Measurements from ENCODE around the gene PTCH1. TPM values are rescaled to one million over a fixed set of nuclear protein-coding genes. Genes with fewer than 3 reads are reported as not detected.
A peak's percentile ranks its signal among the peaks of the same experiment; 100 is the strongest.

PTCH1 gene
- total RNA-seq, 2 donors from 2014 or later: 8.3 to 47.5 TPM

DNA sequence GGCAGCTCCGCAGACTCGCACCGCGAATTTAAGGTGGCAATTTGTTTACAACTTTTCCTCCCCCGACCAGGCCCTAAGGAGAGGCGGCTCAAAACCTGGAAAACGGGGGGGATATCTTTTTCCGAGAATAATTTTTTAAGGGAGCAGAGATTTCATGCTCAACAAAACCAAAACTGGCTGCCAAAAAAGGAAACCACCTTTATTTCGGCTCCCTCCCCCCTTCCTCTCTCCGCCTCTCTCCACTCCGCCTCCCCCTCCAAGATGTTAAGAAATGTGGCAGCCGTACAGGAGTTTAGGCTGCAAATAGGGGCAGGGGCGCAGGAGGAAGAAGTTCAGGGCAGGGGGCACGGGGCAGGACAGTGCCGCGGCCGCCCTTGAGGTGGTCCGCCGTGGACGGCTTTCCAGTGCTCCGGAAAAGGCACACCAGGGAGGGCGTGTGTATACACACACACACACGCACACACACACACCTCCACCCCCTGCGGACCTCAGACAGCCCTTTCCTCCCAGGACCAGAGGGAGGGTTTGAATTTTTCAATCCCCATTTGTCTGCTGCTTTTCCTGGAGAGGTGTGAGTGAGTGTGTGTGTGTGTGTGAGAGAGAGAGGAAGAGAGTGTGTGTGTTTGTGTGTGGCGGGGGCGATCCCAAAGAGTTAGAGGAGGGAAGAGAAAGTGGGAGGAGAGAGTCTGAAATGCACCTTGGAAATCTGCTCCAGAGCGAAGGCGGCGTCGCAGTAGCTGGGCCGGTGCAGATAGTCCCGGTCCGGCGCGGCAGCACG is 9.1 kb downstream of the PTCH1 start:
- peak; percentile 17 for ATAC-seq
- intact Hi-C loops (cut with DNase I): no loop called here
- Histone ChIP-seq H3K36me3 (replicated peaks in 1 of 2; ENCODE audit: insufficient read depth in 1 of 2, low read depth in 2 of 2) (no peaks in the 10 kb centered on the region), H3K4me3 (peak overlapping the region; percentile 33 to 55), H3K9me3 (no peaks in the 10 kb centered on the region), H3K27ac (peak overlapping the region; percentile 88 to 93 (median 92)), H3K27me3 (no peaks in the 10 kb centered on the region), H3K4me1 (peaks cover 28% of the 10 kb centered on the region)
- 0 to 1% methylated on average over 33 to 36 of the region's 36 CpGs for WGBS, 2 donors
- TF ChIP-seq POLR2A (IDR thresholded peaks at IDR 0.05): peak; percentile 51 to 83 (median 76)
- TF ChIP-seq, protein P1, sequence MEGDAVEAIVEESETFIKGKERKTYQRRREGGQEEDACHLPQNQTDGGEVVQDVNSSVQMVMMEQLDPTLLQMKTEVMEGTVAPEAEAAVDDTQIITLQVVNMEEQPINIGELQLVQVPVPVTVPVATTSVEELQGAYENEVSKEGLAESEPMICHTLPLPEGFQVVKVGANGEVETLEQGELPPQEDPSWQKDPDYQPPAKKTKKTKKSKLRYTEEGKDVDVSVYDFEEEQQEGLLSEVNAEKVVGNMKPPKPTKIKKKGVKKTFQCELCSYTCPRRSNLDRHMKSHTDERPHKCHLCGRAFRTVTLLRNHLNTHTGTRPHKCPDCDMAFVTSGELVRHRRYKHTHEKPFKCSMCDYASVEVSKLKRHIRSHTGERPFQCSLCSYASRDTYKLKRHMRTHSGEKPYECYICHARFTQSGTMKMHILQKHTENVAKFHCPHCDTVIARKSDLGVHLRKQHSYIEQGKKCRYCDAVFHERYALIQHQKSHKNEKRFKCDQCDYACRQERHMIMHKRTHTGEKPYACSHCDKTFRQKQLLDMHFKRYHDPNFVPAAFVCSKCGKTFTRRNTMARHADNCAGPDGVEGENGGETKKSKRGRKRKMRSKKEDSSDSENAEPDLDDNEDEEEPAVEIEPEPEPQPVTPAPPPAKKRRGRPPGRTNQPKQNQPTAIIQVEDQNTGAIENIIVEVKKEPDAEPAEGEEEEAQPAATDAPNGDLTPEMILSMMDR (IDR thresholded peaks at IDR 0.05): peak in 1 of 7 experiments; percentile 1
- peak; percentile 55 to 71 (median 68) for DNase-seq

- no peaks in the 10 kb centered on the region for H3K36me3 ChIP-seq (replicated peaks in 1 of 2; ENCODE audit: insufficient read depth in 1 of 2, low read depth in 2 of 2)
- peak overlapping the region; percentile 33 to 55 for H3K4me3 ChIP-seq
- TF ChIP-seq, protein P1 (IDR thresholded peaks at IDR 0.05): peak in 1 of 7 experiments; percentile 15
- TF ChIP-seq POLR2A (IDR thresholded peaks at IDR 0.05): peak; percentile 25 to 62 (median 55)
- no peaks in the 10 kb centered on the region for H3K9me3 ChIP-seq
- intact Hi-C loops (cut with DNase I): no loop called here
- ATAC-seq (peak; percentile 9), DNase-seq (peak; percentile 59 to 71 (median 64))
- peak overlapping the region; percentile 88 to 93 (median 92) for H3K27ac ChIP-seq
- WGBS, 2 donors: 0 to 1% methylated on average over 44 to 60 of the region's 60 CpGs
- H3K4me1 ChIP-seq: peaks cover 23% of the 10 kb centered on the region
- no peaks in the 10 kb centered on the region for H3K27me3 ChIP-seq
Measured at GRCh38 chr9:95506678-95507463, 9.9 kb downstream of the PTCH1 start.

DNA sequence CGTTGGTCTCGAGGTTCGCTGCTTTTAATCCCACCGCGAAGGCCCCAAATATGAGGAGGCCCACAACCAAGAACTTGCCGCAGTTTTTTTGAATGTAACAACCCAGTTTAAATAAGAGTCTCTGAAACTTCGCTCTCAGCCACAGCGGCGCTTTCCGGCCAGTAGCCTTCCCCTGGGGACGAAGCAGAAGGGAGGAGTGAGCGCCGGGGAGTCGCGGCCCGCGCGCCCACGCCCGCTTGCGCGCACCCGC is 10.4 kb downstream of the PTCH1 start:
- ATAC-seq: no peak
- intact Hi-C loops (cut with DNase I): no loop called here
- TF ChIP-seq POLR2A (IDR thresholded peaks at IDR 0.05): peak in 2 of 3 donors; percentile 3 to 6
- TF ChIP-seq, protein P1 (IDR thresholded peaks at IDR 0.05): no peak
- peak overlapping the region; percentile 88 to 93 (median 92) for H3K27ac ChIP-seq
- H3K27me3 ChIP-seq: no peaks in the 10 kb centered on the region
- H3K36me3 ChIP-seq (replicated peaks in 1 of 2; ENCODE audit: insufficient read depth in 1 of 2, low read depth in 2 of 2): no peaks in the 10 kb centered on the region
- H3K9me3 ChIP-seq: no peaks in the 10 kb centered on the region
- 0% methylated on average over 2 to 23 of the region's 23 CpGs for WGBS, 2 donors
- peaks cover 20% of the 10 kb centered on the region for H3K4me1 ChIP-seq
- peak in 3 of 4 donors; percentile 30 to 56 (median 40) for DNase-seq
- H3K4me3 ChIP-seq: peak overlapping the region; percentile 33 to 55

DNA sequence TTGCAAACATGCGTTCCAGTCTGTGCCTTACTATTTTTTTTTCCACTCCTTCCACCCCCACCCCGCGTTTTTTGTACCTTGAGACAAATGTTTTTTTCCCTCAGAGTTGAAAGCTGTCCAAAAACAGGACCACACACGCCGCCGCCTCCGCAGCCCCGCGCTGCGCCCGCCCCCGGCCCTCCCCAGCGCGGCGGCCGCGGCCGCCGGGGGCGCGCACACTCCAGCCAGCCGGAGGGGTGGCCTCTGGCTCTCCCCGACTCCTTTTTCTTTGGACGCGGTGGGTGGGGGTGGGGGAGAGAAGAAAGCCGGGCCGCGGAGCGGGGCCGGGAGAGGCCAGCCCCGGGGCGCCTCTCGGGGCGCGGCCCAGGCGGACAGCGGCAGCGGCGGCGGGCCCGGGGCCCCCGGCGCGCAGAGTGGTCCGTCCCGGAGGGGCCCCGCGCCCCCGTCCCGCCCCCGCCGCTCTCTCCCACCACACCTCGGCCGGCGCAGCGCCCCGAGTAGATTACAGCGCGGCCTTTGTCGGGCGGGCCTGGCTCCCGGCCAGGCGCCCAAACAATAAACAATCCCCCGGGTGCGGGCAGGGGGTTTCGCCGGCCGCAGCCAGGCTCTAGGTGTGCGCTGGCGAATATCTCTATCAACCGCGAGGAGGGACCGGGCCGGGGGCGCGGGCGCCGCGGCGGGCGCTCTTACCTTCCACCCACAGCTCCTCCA is 10.9 kb downstream of the PTCH1 start:
- intact Hi-C loops (cut with DNase I): no loop called here
- peak overlapping the region; percentile 33 to 55 for H3K4me3 ChIP-seq
- peak; percentile 9 to 52 (median 47) for TF ChIP-seq POLR2A (IDR thresholded peaks at IDR 0.05)
- TF ChIP-seq, protein P1 (IDR thresholded peaks at IDR 0.05): peak in 2 of 7 experiments; percentile 14 to 34
- peak; percentile 30 for ATAC-seq
- peak overlapping the region; percentile 88 to 93 (median 92) for H3K27ac ChIP-seq
- no peaks in the 10 kb centered on the region for H3K27me3 ChIP-seq
- H3K9me3 ChIP-seq: no peaks in the 10 kb centered on the region
- WGBS, 2 donors: 0 to 1% methylated on average over 22 to 69 of the region's 81 CpGs
- peak; percentile 51 to 72 (median 58) for DNase-seq
- peaks cover 20% of the 10 kb centered on the region for H3K4me1 ChIP-seq
- H3K36me3 ChIP-seq (replicated peaks in 1 of 2; ENCODE audit: insufficient read depth in 1 of 2, low read depth in 2 of 2): no peaks in the 10 kb centered on the region
